Measurements from ENCODE around the gene OR10G7. TPM values are rescaled to one million over a fixed set of nuclear protein-coding genes. Genes with fewer than 3 reads are reported as not detected.

The OR10G7 gene
- total RNA-seq, 1 experiment from 2014 or later: not detected

DNA sequence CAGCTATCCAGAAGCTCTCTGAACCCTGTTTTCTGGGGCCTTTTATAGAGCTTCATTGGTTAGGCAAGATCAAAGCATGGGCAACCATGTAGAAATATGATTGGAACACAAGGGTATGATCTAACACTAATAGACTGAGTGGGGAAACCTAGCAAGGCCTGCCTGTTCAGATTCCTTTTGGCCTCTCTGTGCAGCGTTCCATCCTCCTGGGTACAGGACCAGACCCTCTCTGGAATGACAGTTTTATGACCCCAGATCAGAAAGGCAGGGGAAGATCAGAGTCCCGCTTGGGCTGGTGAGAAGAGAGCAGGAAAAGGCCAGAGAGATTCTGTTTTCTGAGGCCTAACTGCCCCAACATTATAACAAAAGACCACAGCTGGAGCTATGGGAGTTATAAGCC, 37.5 kb upstream of the OR10G7 start:
- in situ Hi-C loops (cut with HindIII; ENCODE audit: low pct_unique_long_range_greater_than_20kb, low sequenced_read_pairs): no loop called here
- H3K4me1 ChIP-seq (ENCODE audit: control insufficient read depth, insufficient read depth, low read length): no peaks in the 10 kb centered on the region
- H3K9me3 ChIP-seq (ENCODE audit: control insufficient read depth, insufficient read depth, low read depth, low read length): no peaks in the 10 kb centered on the region
- POLR2A ChIA-PET: interaction anchor here (0.7 kb wide), 1 partner anchor 545 kb away, joined by 5 read pairs; no protein-coding TSS in a partner anchor
- intact Hi-C loops (cut with micrococcal nuclease; ENCODE audit: unreplicated experiment): loop anchor here (10.0 kb wide), 1 partner anchor 246 kb away; the partner anchor contains the start of gene OR8D2
- CTCF ChIA-PET: no interaction called here
- no peaks in the 10 kb centered on the region for H3K36me3 ChIP-seq (ENCODE audit: control insufficient read depth, insufficient read depth, low read length)
- no peak for TF ChIP-seq TCF7L2 (IDR thresholded peaks at IDR 0.05; ENCODE audit: low read depth, low read length)
- TF ChIP-seq, protein P1, sequence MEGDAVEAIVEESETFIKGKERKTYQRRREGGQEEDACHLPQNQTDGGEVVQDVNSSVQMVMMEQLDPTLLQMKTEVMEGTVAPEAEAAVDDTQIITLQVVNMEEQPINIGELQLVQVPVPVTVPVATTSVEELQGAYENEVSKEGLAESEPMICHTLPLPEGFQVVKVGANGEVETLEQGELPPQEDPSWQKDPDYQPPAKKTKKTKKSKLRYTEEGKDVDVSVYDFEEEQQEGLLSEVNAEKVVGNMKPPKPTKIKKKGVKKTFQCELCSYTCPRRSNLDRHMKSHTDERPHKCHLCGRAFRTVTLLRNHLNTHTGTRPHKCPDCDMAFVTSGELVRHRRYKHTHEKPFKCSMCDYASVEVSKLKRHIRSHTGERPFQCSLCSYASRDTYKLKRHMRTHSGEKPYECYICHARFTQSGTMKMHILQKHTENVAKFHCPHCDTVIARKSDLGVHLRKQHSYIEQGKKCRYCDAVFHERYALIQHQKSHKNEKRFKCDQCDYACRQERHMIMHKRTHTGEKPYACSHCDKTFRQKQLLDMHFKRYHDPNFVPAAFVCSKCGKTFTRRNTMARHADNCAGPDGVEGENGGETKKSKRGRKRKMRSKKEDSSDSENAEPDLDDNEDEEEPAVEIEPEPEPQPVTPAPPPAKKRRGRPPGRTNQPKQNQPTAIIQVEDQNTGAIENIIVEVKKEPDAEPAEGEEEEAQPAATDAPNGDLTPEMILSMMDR (IDR thresholded peaks at IDR 0.05): no peak
- no peak for TF ChIP-seq SIN3A (IDR thresholded peaks at IDR 0.05; ENCODE audit: borderline replicate concordance, insufficient read depth, low read depth, low read length)
- TF ChIP-seq, protein P2, sequence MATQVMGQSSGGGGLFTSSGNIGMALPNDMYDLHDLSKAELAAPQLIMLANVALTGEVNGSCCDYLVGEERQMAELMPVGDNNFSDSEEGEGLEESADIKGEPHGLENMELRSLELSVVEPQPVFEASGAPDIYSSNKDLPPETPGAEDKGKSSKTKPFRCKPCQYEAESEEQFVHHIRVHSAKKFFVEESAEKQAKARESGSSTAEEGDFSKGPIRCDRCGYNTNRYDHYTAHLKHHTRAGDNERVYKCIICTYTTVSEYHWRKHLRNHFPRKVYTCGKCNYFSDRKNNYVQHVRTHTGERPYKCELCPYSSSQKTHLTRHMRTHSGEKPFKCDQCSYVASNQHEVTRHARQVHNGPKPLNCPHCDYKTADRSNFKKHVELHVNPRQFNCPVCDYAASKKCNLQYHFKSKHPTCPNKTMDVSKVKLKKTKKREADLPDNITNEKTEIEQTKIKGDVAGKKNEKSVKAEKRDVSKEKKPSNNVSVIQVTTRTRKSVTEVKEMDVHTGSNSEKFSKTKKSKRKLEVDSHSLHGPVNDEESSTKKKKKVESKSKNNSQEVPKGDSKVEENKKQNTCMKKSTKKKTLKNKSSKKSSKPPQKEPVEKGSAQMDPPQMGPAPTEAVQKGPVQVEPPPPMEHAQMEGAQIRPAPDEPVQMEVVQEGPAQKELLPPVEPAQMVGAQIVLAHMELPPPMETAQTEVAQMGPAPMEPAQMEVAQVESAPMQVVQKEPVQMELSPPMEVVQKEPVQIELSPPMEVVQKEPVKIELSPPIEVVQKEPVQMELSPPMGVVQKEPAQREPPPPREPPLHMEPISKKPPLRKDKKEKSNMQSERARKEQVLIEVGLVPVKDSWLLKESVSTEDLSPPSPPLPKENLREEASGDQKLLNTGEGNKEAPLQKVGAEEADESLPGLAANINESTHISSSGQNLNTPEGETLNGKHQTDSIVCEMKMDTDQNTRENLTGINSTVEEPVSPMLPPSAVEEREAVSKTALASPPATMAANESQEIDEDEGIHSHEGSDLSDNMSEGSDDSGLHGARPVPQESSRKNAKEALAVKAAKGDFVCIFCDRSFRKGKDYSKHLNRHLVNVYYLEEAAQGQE (IDR thresholded peaks at IDR 0.05; ENCODE audit: insufficient read depth in 1 of 2, low read depth in 2 of 2, low read length in 1 of 2): no peak
- TF ChIP-seq POLR2AphosphoS5 (IDR thresholded peaks at IDR 0.05; ENCODE audit: low read depth, low read length): no peak
- no peak overlapping the region for H3K4me3 ChIP-seq (ENCODE audit: low read depth in 2 of 2, low read length in 2 of 2)
- ATAC-seq (no peak), DNase-seq (ENCODE audit: low read depth, low spot score) (no peak)
- H3K27ac ChIP-seq (ENCODE audit: low read length): no peak overlapping the region
- H3K27me3 ChIP-seq (ENCODE audit: control insufficient read depth, insufficient read depth, low read length): peaks cover 6% of the 10 kb centered on the region; the same call in 1 of the 2 replicates
- BruUV-seq (replicated peaks): no TSS peak

GRCh38 chr11:124077266-124077665, 36.1 kb upstream of the OR10G7 start:
- Histone ChIP-seq H3K27ac (ENCODE audit: low read length) (no peak overlapping the region), H3K9me3 (ENCODE audit: control insufficient read depth, insufficient read depth, low read depth, low read length) (no peaks in the 10 kb centered on the region), H3K36me3 (ENCODE audit: control insufficient read depth, insufficient read depth, low read length) (no peaks in the 10 kb centered on the region), H3K4me1 (ENCODE audit: control insufficient read depth, insufficient read depth, low read length) (no peaks in the 10 kb centered on the region), H3K4me3 (ENCODE audit: low read depth in 2 of 2, low read length in 2 of 2) (no peak overlapping the region), H3K27me3 (ENCODE audit: control insufficient read depth, insufficient read depth, low read length) (peaks cover 5% of the 10 kb centered on the region; the same call in 1 of the 2 replicates)
- no peak for TF ChIP-seq TCF7L2 (IDR thresholded peaks at IDR 0.05; ENCODE audit: low read depth, low read length)
- no peak for TF ChIP-seq POLR2AphosphoS5 (IDR thresholded peaks at IDR 0.05; ENCODE audit: low read depth, low read length)
- no peak for TF ChIP-seq SIN3A (IDR thresholded peaks at IDR 0.05; ENCODE audit: borderline replicate concordance, insufficient read depth, low read depth, low read length)
- TF ChIP-seq, protein P1 (IDR thresholded peaks at IDR 0.05): no peak
- TF ChIP-seq, protein P2 (IDR thresholded peaks at IDR 0.05; ENCODE audit: insufficient read depth in 1 of 2, low read depth in 2 of 2, low read length in 1 of 2): no peak
- intact Hi-C loops (cut with micrococcal nuclease; ENCODE audit: unreplicated experiment) (loop anchor here (10.0 kb wide), 1 partner anchor 248 kb away; the partner anchor contains the start of gene OR8D2), in situ Hi-C loops (cut with HindIII; ENCODE audit: low pct_unique_long_range_greater_than_20kb, low sequenced_read_pairs) (no loop called here)
- ATAC-seq (no peak), DNase-seq (ENCODE audit: low read depth, low spot score) (no peak)
- POLR2A ChIA-PET: no interaction called here
- CTCF ChIA-PET: no interaction called here
- no TSS peak for BruUV-seq (replicated peaks)

Data from Panc1 (cell line).